IMR-90 (cell line): Measurements from ENCODE around the gene CFAP69. TPM values are rescaled to one million over a fixed set of nuclear protein-coding genes. Genes with fewer than 3 reads are reported as not detected.
A peak's percentile ranks its signal among the peaks of the same experiment; 100 is the strongest.

ENCODE experiments used
- ATAC-seq: fragments of 200-7000 bp; cut with Tn5 transposase; 2 replicates; pipeline ENCODE4 v1.9.1; 2020; ENCODE audit warnings: low read depth, mild to moderate bottlenecking, moderate library complexity
- BruUV-seq: library from RNA; stranded (reverse); fragments of 400-500 nt; replicated peaks from 2 replicates; lab custom pipeline; 2021; lab: Mats Ljungman, UMichigan
- CTCF ChIA-PET: fragments of 300-600 bp; formaldehyde crosslinking; extraction: SDS; loops from one replicate; lab custom pipeline; 2021; ENCODE audit warnings: antibody characterized with exemption; lab: Yijun Ruan, JAX
- POLR2A ChIA-PET: fragments of 300-600 bp; sonication (Branson Sonifier 250); formaldehyde crosslinking; loops from one replicate; lab custom pipeline; 2022; ENCODE audit warnings: antibody characterized with exemption; ENCODE audit not compliant: unreplicated experiment; lab: Charles Lee
- DNase-seq: peaks from one replicate; pipeline ENCODE4 v3.0.0; 2013
- H2AFZ ChIP-seq: replicated peaks from 2 replicates; pipeline ENCODE3; 2013; ENCODE audit warnings: low read length, mild to moderate bottlenecking; ENCODE audit not compliant: poor library complexity
- H2AK5ac ChIP-seq: 2 replicates; pipeline ENCODE4 v1.6.1; 2013; ENCODE audit warnings: low read depth, low read length, inconsistent platforms
- H2AK9ac ChIP-seq: replicated peaks from 2 replicates; pipeline ENCODE3; 2013; ENCODE audit warnings: mild to moderate bottlenecking, low read depth, low read length, moderate library complexity; ENCODE audit not compliant: poor library complexity
- H2BK120ac ChIP-seq: 2 replicates; pipeline ENCODE4 v1.6.1; 2013; ENCODE audit warnings: low read depth, low read length, inconsistent platforms
- H2BK15ac ChIP-seq: 3 replicates; pipeline ENCODE4 v1.6.1; 2013; ENCODE audit warnings: low read depth, low read length, inconsistent platforms
- H2BK20ac ChIP-seq: 2 replicates; pipeline ENCODE4 v1.6.1; 2013; ENCODE audit warnings: low read depth, mild to moderate bottlenecking, inconsistent platforms, low read length, moderate library complexity
- H2BK5ac ChIP-seq: 2 replicates; pipeline ENCODE4 v1.6.1; 2013; ENCODE audit warnings: mild to moderate bottlenecking, low read depth, low read length, inconsistent platforms; ENCODE audit not compliant: poor library complexity, severe bottlenecking
- H3K14ac ChIP-seq: replicated peaks from 2 replicates; pipeline ENCODE4 v1.6.1; 2013; ENCODE audit warnings: low read depth, low read length, inconsistent platforms
- H3K18ac ChIP-seq: 2 replicates; pipeline ENCODE4 v1.6.1; 2013; ENCODE audit warnings: low read depth, low read length, control low read depth
- H3K23ac ChIP-seq: 2 replicates; pipeline ENCODE4 v1.6.1; 2013; ENCODE audit warnings: low read depth, low read length, inconsistent platforms
- H3K27ac ChIP-seq: 2 replicates; pipeline ENCODE4 v1.5.1; 2013; ENCODE audit warnings: mild to moderate bottlenecking, control low read depth, low read length; ENCODE audit not compliant: insufficient read depth
- H3K27me3 ChIP-seq: 2 replicates; pipeline ENCODE4 v1.6.1; 2013; ENCODE audit warnings: low read length; ENCODE audit not compliant: control insufficient read depth, insufficient read depth
- H3K36me3 ChIP-seq: 2 replicates; pipeline ENCODE4 v1.6.1; 2013; ENCODE audit warnings: low read length, mixed read lengths; ENCODE audit not compliant: control insufficient read depth, insufficient read depth
- H3K4ac ChIP-seq: 2 replicates; pipeline ENCODE4 v1.6.1; 2013; ENCODE audit warnings: low read depth, low read length, inconsistent platforms
- H3K4me1 ChIP-seq: 2 replicates; pipeline ENCODE4 v1.6.1; 2013; ENCODE audit warnings: low read length, mixed read lengths; ENCODE audit not compliant: control insufficient read depth, insufficient read depth
- H3K4me2 ChIP-seq: 2 replicates; pipeline ENCODE4 v1.6.1; 2013; ENCODE audit warnings: low read depth, mild to moderate bottlenecking, control low read depth, low read length, moderate library complexity
- H3K4me3 ChIP-seq: 2 replicates; pipeline ENCODE4 v1.5.1; 2013; ENCODE audit warnings: low read depth, mild to moderate bottlenecking, control low read depth, low read length, moderate library complexity; ENCODE audit not compliant: insufficient read depth
- H3K56ac ChIP-seq: 2 replicates; pipeline ENCODE4 v1.6.1; 2013; ENCODE audit warnings: low read length, inconsistent platforms; ENCODE audit not compliant: insufficient read depth; ENCODE audit errors: extremely low read depth
- H3K79me1 ChIP-seq, 2 experiments: 2 replicates each; pipeline ENCODE4 v1.6.1; 2013; ENCODE audit warnings: low read length in 2 of 2, inconsistent platforms in 1 of 2, low read depth in 1 of 2
- H3K9ac ChIP-seq: 2 replicates; pipeline ENCODE4 v1.6.1; 2013; ENCODE audit warnings: low read depth, low read length, control low read depth
- H3K9me1 ChIP-seq: 2 replicates; pipeline ENCODE4 v1.6.1; 2013; ENCODE audit warnings: low read length, inconsistent platforms; ENCODE audit not compliant: insufficient read depth
- H3K9me3 ChIP-seq: 2 replicates; pipeline ENCODE4 v1.6.1; 2013; ENCODE audit warnings: low read length; ENCODE audit not compliant: control insufficient read depth, insufficient read depth
- H4K20me1 ChIP-seq: 2 replicates; pipeline ENCODE4 v1.6.1; 2013; ENCODE audit warnings: low read length, inconsistent platforms; ENCODE audit not compliant: insufficient read depth
- H4K5ac ChIP-seq: 2 replicates; pipeline ENCODE4 v1.6.1; 2013; ENCODE audit warnings: mild to moderate bottlenecking, low read depth, low read length, control low read depth
- H4K8ac ChIP-seq, 2 experiments: 2 replicates each; pipeline ENCODE4 v1.6.1; 2013; ENCODE audit warnings: low read depth in 2 of 2, low read length in 2 of 2, control low read depth in 1 of 2, inconsistent platforms in 1 of 2
- H4K91ac ChIP-seq: 2 replicates; pipeline ENCODE4 v1.6.1; 2013; ENCODE audit warnings: low read depth, low read length, inconsistent platforms; ENCODE audit not compliant: insufficient read depth
- BHLHE40 ChIP-seq: fragments of 150-350 bp; IDR thresholded peaks from 2 replicates; pipeline ENCODE4 v1.6.1; 2016; ENCODE audit warnings: mild to moderate bottlenecking, low read depth, low read length
- CEBPB ChIP-seq: IDR thresholded peaks from 2 replicates; pipeline ENCODE4 v1.6.1; 2012; ENCODE audit warnings: low read depth, low read length, improper control_type of control experiment
- CHD1 ChIP-seq: IDR thresholded peaks from 2 replicates; pipeline ENCODE4 v1.6.1; 2012; ENCODE audit warnings: low read depth, low read length, improper control_type of control experiment
- FOS ChIP-seq: fragments of 150-350 bp; IDR thresholded peaks from 2 replicates; pipeline ENCODE4 v1.6.1; 2016; ENCODE audit warnings: low read depth, low read length
- MAFK ChIP-seq: IDR thresholded peaks from 2 replicates; pipeline ENCODE4 v1.6.1; 2012; ENCODE audit warnings: low read depth, low read length, improper control_type of control experiment
- MAZ ChIP-seq: IDR thresholded peaks from 2 replicates; pipeline ENCODE4 v1.6.1; 2012; ENCODE audit warnings: low read depth, mild to moderate bottlenecking, low read length, improper control_type of control experiment, moderate library complexity, borderline replicate concordance
- MXI1 ChIP-seq: IDR thresholded peaks from 2 replicates; pipeline ENCODE4 v1.6.1; 2012; ENCODE audit warnings: low read depth, mild to moderate bottlenecking, low read length, moderate library complexity, borderline replicate concordance
- NFE2L2 ChIP-seq: fragments of 150-350 bp; IDR thresholded peaks from 2 replicates; pipeline ENCODE4 v1.6.1; 2016; ENCODE audit warnings: low read depth, mild to moderate bottlenecking, low read length
- POLR2A ChIP-seq: IDR thresholded peaks from 2 replicates; pipeline ENCODE4 v1.6.1; 2012; ENCODE audit warnings: mild to moderate bottlenecking, low read depth, low read length
- RAD21 ChIP-seq: IDR thresholded peaks from 2 replicates; pipeline ENCODE4 v1.6.1; 2012; ENCODE audit warnings: low read length, improper control_type of control experiment
- RCOR1 ChIP-seq: IDR thresholded peaks from 2 replicates; pipeline ENCODE4 v1.6.1; 2012; ENCODE audit warnings: mild to moderate bottlenecking, low read length, improper control_type of control experiment; ENCODE audit not compliant: insufficient replicate concordance
- RFX5 ChIP-seq: IDR thresholded peaks from 2 replicates; pipeline ENCODE4 v1.8.0; 2012; ENCODE audit warnings: low read depth, mild to moderate bottlenecking, low read length, moderate library complexity
- SMC3 ChIP-seq: fragments of 150-350 bp; IDR thresholded peaks from 2 replicates; pipeline ENCODE4 v1.6.1; 2016; ENCODE audit warnings: low read depth, mild to moderate bottlenecking, antibody characterized with exemption, low read length, moderate library complexity
- WGBS, 2 experiments: methylation state at CpG; one replicate each; pipeline versions ENCODE4 v1.1.5 to v1.1.7; 2013; ENCODE audit warnings: missing lambda C conversion rate in 2 of 2; ENCODE audit not compliant: insufficient read length in 1 of 2; ENCODE audit errors: extremely low coverage in 2 of 2; 5-methylcytosine and 5-hydroxymethylcytosine counted together
- dilution Hi-C: fragments of 300-500 bp; cut with HindIII; formaldehyde crosslinking; loops from one replicate; pipeline ENCODE4 v1.14.3; 2018; ENCODE audit warnings: low sequenced_read_pairs; ENCODE audit not compliant: unreplicated experiment
- in situ Hi-C: fragments of 300-500 bp; cut with MboI; formaldehyde crosslinking; loops from 3 replicates; pipeline ENCODE4 v1.14.3; 2019; ENCODE audit warnings: low sequenced_read_pairs, inconsistent platforms, mixed read lengths
- intact Hi-C: fragments of 100-400 bp; cut with micrococcal nuclease; formaldehyde crosslinking; loops from 2 replicates; pipeline ENCODE4 v1.10.0; 2022
- polyA plus RNA-seq, 3 experiments: library from polyadenylated mRNA; depleted of rRNA; stranded (reverse); fragments of >200 nt; gene quantifications; 2 replicates each; pipeline ENCODE4 v1.2.3, GENCODE V29; 2012; ENCODE audit warnings: low replicate concordance in 1 of 3
- total RNA-seq: library from RNA; depleted of rRNA; stranded (reverse); fragments of >200 nt; gene quantifications from 2 replicates; pipeline ENCODE4 v1.2.3, GENCODE V29; 2012
- TF ChIP-seq, protein P1 (sequence below): fragments of 150-350 bp; IDR thresholded peaks from 2 replicates; pipeline ENCODE4 v1.6.1; 2017; ENCODE audit warnings: mild to moderate bottlenecking, antibody characterized with exemption, low read length, low read depth
- TF ChIP-seq, protein P2 (sequence below): fragments of 150-350 bp; IDR thresholded peaks from 2 replicates; pipeline ENCODE4 v1.6.1; 2016; ENCODE audit warnings: low read depth, mild to moderate bottlenecking, low read length, moderate library complexity, borderline replicate concordance
- TF ChIP-seq, protein P3 (sequence below): conservative IDR thresholded peaks from 2 replicates; pipeline ENCODE4 v1.5.1; 2012; ENCODE audit warnings: mild to moderate bottlenecking, low read depth, low read length, improper control_type of control experiment

CFAP69 gene
- total and polyA plus RNA-seq, 2 of the 4 experiments (the other 2 are of a cell fraction) = 0.72 to 0.86 TPM

DNA sequence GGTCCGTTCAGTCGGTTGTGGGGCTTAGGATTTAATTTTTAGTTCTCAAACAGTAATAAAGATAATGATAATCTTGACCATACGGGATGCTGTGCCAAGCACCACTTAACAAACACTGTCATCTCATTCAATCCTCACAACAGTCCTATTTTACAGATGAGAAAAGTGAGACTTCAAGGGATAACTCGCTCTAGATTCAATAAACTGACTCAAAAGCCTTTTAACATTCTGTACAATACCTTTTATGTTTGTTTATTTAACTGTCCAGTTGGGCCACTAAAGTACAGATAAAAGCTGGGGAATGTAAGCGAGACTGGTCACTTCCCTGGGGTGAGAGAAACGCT, 437 bp upstream of the CFAP69 start:
- no peaks in the 10 kb centered on the region for H4K20me1 ChIP-seq
- no TSS peak for BruUV-seq
- 0 out of 2 replicates have a peak overlapping the region, but pooled peaks have one; percentile 47 for H3K56ac ChIP-seq
- peak overlapping the region; percentile 71 to 92 for H4K8ac ChIP-seq
- no peak overlapping the region for H2BK20ac ChIP-seq
- H3K18ac ChIP-seq = peak overlapping the region; percentile 72; the same call in 1 of the 2 replicates
- H4K91ac ChIP-seq = peak overlapping the region; percentile 77; the same call in 1 of the 2 replicates
- peak overlapping the region; percentile 100 for H2AFZ ChIP-seq
- no peak overlapping the region for H2BK15ac ChIP-seq
- H3K9me1 ChIP-seq = no peaks in the 10 kb centered on the region
- no peak overlapping the region for H2AK5ac ChIP-seq
- TF ChIP-seq CHD1 = no peak
- no peak for TF ChIP-seq RAD21
- TF ChIP-seq RFX5 = no peak
- no peak for TF ChIP-seq MXI1
- no peak for TF ChIP-seq MAFK
- TF ChIP-seq, protein P1, sequence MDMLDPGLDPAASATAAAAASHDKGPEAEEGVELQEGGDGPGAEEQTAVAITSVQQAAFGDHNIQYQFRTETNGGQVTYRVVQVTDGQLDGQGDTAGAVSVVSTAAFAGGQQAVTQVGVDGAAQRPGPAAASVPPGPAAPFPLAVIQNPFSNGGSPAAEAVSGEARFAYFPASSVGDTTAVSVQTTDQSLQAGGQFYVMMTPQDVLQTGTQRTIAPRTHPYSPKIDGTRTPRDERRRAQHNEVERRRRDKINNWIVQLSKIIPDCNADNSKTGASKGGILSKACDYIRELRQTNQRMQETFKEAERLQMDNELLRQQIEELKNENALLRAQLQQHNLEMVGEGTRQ = no peak
- no peak for TF ChIP-seq FOS
- no peak for TF ChIP-seq SMC3
- TF ChIP-seq CEBPB = no peak
- no peak for TF ChIP-seq MAZ
- TF ChIP-seq, protein P2, sequence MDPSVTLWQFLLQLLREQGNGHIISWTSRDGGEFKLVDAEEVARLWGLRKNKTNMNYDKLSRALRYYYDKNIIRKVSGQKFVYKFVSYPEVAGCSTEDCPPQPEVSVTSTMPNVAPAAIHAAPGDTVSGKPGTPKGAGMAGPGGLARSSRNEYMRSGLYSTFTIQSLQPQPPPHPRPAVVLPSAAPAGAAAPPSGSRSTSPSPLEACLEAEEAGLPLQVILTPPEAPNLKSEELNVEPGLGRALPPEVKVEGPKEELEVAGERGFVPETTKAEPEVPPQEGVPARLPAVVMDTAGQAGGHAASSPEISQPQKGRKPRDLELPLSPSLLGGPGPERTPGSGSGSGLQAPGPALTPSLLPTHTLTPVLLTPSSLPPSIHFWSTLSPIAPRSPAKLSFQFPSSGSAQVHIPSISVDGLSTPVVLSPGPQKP = no peak
- no peak for TF ChIP-seq BHLHE40
- no peak for TF ChIP-seq RCOR1
- no peak for TF ChIP-seq POLR2A
- TF ChIP-seq, protein P3, sequence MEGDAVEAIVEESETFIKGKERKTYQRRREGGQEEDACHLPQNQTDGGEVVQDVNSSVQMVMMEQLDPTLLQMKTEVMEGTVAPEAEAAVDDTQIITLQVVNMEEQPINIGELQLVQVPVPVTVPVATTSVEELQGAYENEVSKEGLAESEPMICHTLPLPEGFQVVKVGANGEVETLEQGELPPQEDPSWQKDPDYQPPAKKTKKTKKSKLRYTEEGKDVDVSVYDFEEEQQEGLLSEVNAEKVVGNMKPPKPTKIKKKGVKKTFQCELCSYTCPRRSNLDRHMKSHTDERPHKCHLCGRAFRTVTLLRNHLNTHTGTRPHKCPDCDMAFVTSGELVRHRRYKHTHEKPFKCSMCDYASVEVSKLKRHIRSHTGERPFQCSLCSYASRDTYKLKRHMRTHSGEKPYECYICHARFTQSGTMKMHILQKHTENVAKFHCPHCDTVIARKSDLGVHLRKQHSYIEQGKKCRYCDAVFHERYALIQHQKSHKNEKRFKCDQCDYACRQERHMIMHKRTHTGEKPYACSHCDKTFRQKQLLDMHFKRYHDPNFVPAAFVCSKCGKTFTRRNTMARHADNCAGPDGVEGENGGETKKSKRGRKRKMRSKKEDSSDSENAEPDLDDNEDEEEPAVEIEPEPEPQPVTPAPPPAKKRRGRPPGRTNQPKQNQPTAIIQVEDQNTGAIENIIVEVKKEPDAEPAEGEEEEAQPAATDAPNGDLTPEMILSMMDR = no peak
- no peak for TF ChIP-seq NFE2L2
- no peaks in the 10 kb centered on the region for H3K9me3 ChIP-seq
- no peaks in the 10 kb centered on the region for H3K36me3 ChIP-seq
- peak overlapping the region; percentile 92 for H3K4me3 ChIP-seq
- CTCF ChIA-PET = no interaction called here
- peak overlapping the region; percentile 65; the same call in 1 of the 2 replicates for H3K23ac ChIP-seq
- DNase-seq (no peak), ATAC-seq (no peak; the same call in 1 of the 2 replicates)
- intact Hi-C loops (no loop called here), in situ Hi-C loops (no loop called here), dilution Hi-C loops (no loop called here)
- no peak overlapping the region; the same call in 1 of the 2 replicates for H3K27ac ChIP-seq
- no peaks in the 10 kb centered on the region; the same call in none of the 2 replicates for H3K27me3 ChIP-seq
- peak overlapping the region; percentile 89 for H3K9ac ChIP-seq
- peak overlapping the region; percentile 82 for H4K5ac ChIP-seq
- H2BK5ac ChIP-seq = no peak overlapping the region
- H3K4me2 ChIP-seq = peak overlapping the region; percentile 81
- no CpG with 5 or more reads among the region's 6 CpGs for WGBS, 2 experiments
- POLR2A ChIA-PET = no interaction called here
- H2BK120ac ChIP-seq = peak overlapping the region; percentile 63; the same call in 1 of the 2 replicates
- H2AK9ac ChIP-seq = no peak overlapping the region
- peak overlapping the region; percentile 87 for H3K14ac ChIP-seq
- no peaks in the 10 kb centered on the region for H3K79me1 ChIP-seq
- H3K4me1 ChIP-seq = no peaks in the 10 kb centered on the region
- peak overlapping the region; percentile 85; the same call in 1 of the 2 replicates for H3K4ac ChIP-seq
